Renal pelvis (tissue), 4 donors: Measurements from ENCODE around the gene KCNQ2. TPM values are rescaled to one million over a fixed set of nuclear protein-coding genes. Genes with fewer than 3 reads are reported as not detected.
A peak's percentile ranks its signal among the peaks of the same experiment; 100 is the strongest.
"Not testable (repeated sequence)": the region's sequence is repeated elsewhere in the genome, so short reads cannot be mapped to it uniquely, and the experiment has no call there.

Experiments
- DNase-seq: peaks from one replicate; pipeline ENCODE4 v3.0.0-alpha.2; 2013
- polyA plus RNA-seq, 3 donors: library from polyadenylated mRNA; unstranded; fragments of 120-200 nt; gene quantifications; one replicate each; pipeline ENCODE4 v1.2.1, GENCODE V29; 2013; ENCODE audit not compliant: insufficient read length in 3 of 3

Gene KCNQ2
- polyA plus RNA-seq, 3 donors = 7.1 to 8.9 (median 8.1) TPM

GRCh38 chr20:63392465-63393365 lies 79.7 kb downstream of the KCNQ2 start:
- no peak for DNase-seq

GRCh38 chr20:63387917-63388316 lies 84.5 kb downstream of the KCNQ2 start:
- DNase-seq = no peak

GRCh38 chr20:63387393-63387792 lies 85.1 kb downstream of the KCNQ2 start:
- no peak for DNase-seq

GRCh38 chr20:63386491-63386890 lies 86.0 kb downstream of the KCNQ2 start:
- DNase-seq = no peak

GRCh38 chr20:63385819-63386218 lies 86.6 kb downstream of the KCNQ2 start:
- no peak for DNase-seq

- DNase-seq = no peak
These were observed 88.1 kb downstream of the KCNQ2 start for GRCh38 chr20:63384336-63384735.

- no peak for DNase-seq
These were observed 88.9 kb downstream of the KCNQ2 start for GRCh38 chr20:63383556-63383955.

- no peak for DNase-seq
These were observed 89.7 kb downstream of the KCNQ2 start for GRCh38 chr20:63382551-63383300.

- no peak for DNase-seq
These were observed 90.5 kb downstream of the KCNQ2 start for GRCh38 chr20:63381781-63382431.

GRCh38 chr20:63380346-63380870 lies 92.0 kb downstream of the KCNQ2 start:
- no peak for DNase-seq

- not testable (repeated sequence) for DNase-seq
These were observed 92.6 kb downstream of the KCNQ2 start for GRCh38 chr20:63379872-63380271.

- no peak for DNase-seq
These were observed 93.2 kb downstream of the KCNQ2 start for GRCh38 chr20:63379296-63379695.

GRCh38 chr20:63378626-63379025 lies 93.8 kb downstream of the KCNQ2 start:
- DNase-seq = peak; percentile 55

GRCh38 chr20:63377951-63378381 lies 94.5 kb downstream of the KCNQ2 start:
- no peak for DNase-seq

GRCh38 chr20:63377256-63377941 lies 95.1 kb downstream of the KCNQ2 start:
- DNase-seq = peak; percentile 84

- no peak for DNase-seq
These were observed 95.9 kb downstream of the KCNQ2 start for GRCh38 chr20:63376283-63377250.

- DNase-seq = no peak
These were observed 97.0 kb downstream of the KCNQ2 start for GRCh38 chr20:63375438-63375837.

GRCh38 chr20:63374504-63374903 lies 98.0 kb downstream of the KCNQ2 start:
- no peak for DNase-seq

GRCh38 chr20:63373996-63374395 lies 98.5 kb downstream of the KCNQ2 start:
- no peak for DNase-seq
